Stimulated activated CD8-positive, alpha-beta memory T cell treated with anti-CD3 and anti-CD28 coated beads, Interleukin-7, amount 100 ng/mL, for 4 hours (primary cell): ENCODE data around the gene MYBPC3.
A peak's percentile ranks its signal among the peaks of the same experiment; 100 is the strongest.

Experiments used
- DNase-seq, 2 donors: peaks; one replicate each; pipeline ENCODE4 v3.0.0-alpha.2; 2020; ENCODE audit warnings: low read depth in 2 of 2

MYBPC3 gene

GRCh38 chr11:47384498-47384897 is 32.0 kb upstream of the MYBPC3 start:
- no peak for DNase-seq

GRCh38 chr11:47383071-47383470 is 30.6 kb upstream of the MYBPC3 start:
- no peak for DNase-seq

- no peak for DNase-seq
These were observed 27.6 kb upstream of the MYBPC3 start for GRCh38 chr11:47380078-47380477.

GRCh38 chr11:47379317-47379716 is 26.8 kb upstream of the MYBPC3 start:
- DNase-seq: no peak

DNA sequence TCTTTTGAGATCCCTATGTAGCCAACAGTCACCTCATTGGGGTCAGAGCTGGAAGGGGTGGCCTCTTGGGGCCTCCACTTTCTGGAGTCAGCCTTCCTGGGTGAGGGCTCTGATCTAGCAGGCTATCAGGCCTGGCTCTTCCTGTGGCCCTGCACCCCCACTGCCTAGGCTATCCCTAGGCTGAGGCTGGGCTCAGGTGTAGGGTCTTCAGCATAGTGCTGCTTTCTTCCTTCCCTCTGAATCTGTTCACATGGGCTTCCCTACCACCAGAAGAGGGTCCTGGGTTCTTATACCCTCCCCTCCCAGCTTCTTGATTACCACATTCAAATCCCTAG is 26.3 kb upstream of the MYBPC3 start:
- no peak for DNase-seq

GRCh38 chr11:47378010-47378835 is 25.7 kb upstream of the MYBPC3 start, which contains the start of gene SPI1:
Gene SPI1 (minus strand): TSS chr11:47378547. CDS start chr11:47378353, 194 bp downstream.
- DNase-seq: no peak

DNA sequence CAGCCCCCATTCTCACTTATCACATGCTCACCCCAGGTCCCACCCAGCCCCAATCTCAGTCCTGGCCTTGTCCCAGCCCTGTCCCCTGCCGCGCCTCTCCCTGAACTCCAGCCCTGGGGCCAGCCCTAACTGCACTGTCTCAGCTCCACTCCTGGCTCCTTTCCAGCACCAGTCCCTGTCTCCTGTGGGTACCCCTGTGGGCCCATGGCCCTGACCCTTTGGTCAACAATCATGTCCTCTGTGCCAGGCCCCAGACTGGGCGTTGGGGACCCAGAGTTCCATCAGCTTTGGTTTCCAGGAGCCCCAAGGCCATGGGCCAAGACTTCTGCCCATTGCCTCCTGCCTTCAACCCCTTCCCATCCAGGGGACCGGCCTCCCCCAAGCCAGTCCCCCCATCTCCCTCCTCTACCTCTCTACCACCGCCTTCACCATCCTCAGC is 25.1 kb upstream of the MYBPC3 start:
- DNase-seq: no peak

GRCh38 chr11:47376525-47377371 is 24.2 kb upstream of the MYBPC3 start:
- DNase-seq: no peak

DNA sequence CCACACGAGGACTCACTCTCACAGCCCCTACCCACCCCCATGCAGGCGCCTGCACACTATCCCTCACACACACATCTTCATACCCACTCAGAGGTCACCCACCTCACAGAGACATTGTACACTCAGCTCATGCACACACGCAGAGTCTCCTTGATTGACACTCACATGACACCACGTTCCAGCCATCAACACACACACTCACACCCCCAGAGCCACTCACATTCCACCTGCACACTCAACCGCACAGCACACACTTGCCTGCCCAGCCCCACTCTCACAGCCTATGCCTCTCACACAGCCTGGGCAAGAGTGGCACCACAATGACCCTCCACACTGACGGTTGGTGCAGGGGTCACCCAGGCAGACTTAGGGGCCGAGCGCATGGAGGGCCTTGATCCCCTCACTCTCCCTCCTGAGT is 23.6 kb upstream of the MYBPC3 start:
- no peak for DNase-seq

DNA sequence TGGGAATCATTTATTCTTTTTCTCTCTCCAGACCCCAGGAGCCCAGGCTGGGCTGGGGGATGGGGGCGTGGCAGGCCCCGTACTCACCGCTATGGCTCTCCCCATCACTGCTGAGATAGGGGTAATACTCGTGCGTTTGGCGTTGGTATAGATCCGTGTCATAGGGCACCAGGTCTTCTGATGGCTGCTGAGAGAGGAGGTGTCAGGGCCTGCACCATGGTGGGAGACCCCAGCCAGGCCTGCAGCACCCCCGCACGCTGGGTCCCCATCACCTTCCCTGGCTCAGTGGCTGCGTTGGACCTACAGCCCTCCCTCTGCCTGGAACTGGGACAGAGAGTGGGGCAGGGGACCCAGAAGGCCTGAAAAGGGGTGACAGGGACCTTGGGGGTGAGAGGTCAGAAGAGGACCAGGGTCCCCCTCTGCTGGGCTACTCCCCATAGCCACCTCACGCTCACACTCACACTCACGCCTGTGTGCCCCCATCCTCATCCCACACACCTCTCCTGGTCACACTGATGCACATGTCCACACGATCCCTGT is 23.1 kb upstream of the MYBPC3 start:
- DNase-seq: no peak

GRCh38 chr11:47375020-47375419 is 22.5 kb upstream of the MYBPC3 start:
- no peak for DNase-seq

- DNase-seq: no peak
These were observed 22.2 kb upstream of the MYBPC3 start for GRCh38 chr11:47374720-47375019.

DNA sequence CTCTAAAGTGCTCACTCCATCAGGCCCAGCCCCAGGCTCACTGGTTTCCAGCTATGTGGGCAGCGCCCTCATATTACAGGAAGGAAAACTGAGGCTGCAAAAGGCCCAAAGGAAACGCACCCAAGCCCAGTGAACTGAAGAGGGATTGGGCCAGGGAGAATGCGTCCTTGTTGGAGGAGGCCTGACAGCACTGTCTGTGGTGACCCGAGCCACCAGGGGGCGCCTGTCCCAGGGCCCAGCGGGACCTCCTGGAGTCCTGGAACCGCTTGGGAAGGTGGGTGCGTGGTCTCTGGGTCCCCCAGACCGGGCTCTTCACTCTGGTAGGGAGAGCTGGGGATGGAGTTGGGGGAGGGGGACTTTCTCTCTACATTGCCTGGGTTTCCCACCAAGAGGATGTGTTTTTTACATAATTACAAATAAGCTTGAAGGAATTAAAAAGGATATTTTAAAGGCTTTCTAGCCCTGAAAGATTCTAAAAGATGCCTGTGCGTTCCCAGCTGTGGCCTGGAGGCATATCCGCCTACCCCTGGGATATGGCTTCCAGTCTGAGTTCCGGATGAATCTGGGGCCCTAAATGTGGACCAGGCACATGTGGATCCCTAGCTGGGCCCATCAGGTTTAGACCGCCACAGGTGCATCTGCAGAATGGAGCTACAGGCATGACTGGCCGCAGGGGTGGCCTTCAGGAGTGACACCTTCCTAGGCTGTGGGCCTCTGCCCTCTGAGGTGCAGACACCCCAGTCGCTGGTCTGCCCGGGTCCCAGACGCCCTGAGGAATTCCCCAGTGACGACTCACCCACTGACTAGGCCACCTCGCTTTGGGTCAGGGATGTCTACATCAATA is 21.6 kb upstream of the MYBPC3 start:
- peak; percentile 67 to 70 for DNase-seq

DNA sequence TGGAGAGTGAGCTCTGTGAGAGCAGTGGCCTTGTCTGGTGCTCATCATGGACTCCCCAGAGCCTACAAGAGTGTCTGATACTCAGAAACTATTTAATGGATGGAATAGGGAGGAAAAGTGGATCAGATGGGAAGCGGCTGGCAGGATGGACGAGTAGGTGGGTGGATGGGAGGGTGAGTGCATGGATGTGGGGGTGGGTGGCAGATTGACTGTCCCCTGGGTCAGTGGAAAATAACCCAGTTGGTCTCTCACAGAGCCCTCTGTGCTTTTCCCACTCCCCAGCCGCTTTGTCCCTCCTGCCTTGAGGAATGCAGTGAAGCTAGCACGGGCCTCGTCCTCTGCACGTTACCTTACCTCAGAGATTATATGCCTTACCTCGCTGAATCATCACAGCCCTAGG is 19.9 kb upstream of the MYBPC3 start:
- DNase-seq: no peak

DNA sequence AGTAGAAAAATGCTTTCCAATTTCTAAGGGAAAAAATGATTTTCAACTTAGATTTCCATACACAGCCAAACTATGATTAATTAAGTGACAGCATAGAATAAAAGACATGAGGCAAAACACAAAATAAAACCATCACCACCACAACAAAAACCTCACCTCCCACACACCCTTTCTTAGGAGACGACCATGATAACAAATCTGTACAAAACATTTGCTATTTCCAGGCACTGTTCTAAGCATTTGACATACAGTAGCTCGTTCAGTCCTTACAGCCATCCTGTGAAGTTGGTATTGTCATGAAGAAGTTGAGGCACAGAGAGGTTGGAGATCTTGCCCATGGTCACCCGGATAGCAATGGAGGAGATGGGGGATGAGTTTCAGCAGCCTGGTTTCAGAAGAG is 17.2 kb upstream of the MYBPC3 start:
- no peak for DNase-seq

GRCh38 chr11:47366020-47366490 is 13.6 kb upstream of the MYBPC3 start:
- DNase-seq: no peak

- no peak for DNase-seq
These were observed 8.9 kb upstream of the MYBPC3 start for GRCh38 chr11:47361419-47361818.

GRCh38 chr11:47360341-47360740 is 7.8 kb upstream of the MYBPC3 start:
- DNase-seq: no peak

- DNase-seq: no peak
These were observed 7.1 kb upstream of the MYBPC3 start for GRCh38 chr11:47359586-47359985.

DNA sequence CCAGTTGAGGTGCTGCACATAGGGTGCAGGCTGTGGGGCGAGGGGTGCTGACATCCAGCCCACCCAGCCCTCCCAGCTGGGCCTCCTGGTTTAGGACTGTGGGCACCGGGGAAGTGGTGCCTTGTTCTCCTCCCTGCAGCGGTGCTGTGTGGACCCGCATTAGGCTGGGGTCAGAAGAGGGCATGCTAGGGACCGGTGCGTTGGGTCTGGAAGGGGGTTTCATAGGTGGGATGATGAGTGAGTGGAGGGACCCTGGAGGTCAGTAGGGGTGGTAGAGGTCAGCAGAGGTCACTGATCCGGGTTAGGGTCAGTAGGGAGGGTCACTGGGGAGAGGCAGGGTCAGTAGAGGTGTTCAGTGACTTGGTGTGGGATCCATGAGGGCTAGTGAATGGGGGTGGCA is 6.7 kb upstream of the MYBPC3 start:
- DNase-seq: no peak

DNA sequence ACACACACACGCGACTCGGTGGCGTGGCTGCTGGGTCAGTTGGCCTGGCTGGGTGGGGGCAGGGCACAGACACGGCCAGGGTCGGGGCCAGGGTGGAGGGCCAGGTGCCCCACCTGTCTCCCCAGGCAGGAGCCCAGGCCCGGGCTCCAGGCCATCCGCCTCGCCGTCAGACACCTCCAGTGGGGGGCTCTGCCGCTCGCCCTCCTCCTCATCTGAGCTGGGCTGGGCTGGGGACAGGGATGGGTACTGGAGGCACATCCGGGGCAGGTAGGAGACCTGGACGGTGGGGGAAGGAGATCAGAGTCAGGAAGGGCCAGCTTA is 6.2 kb upstream of the MYBPC3 start:
- DNase-seq: no peak
